K562 (cell line): ENCODE results near the gene IBA57.

Experiments used
- CTCF ChIP-seq, 3 experiments: IDR thresholded peaks in 2 of 3; conservative IDR thresholded peaks in 1 of 3; 2 replicates each; pipeline ENCODE4 v1.5.1; 2011 to 2012; ENCODE audit warnings: low read length in 3 of 3, mild to moderate bottlenecking in 3 of 3, control low read depth in 2 of 3, improper control_type of control experiment in 1 of 3, inconsistent platforms in 1 of 3, low read depth in 1 of 3, mixed read lengths in 1 of 3, moderate library complexity in 1 of 3; ENCODE audit not compliant: insufficient read depth in 2 of 3
- HDAC2 ChIP-seq: fragments of 450-650 bp; IDR thresholded peaks from 2 replicates; pipeline ENCODE4 v1.6.1; 2016; ENCODE audit warnings: mild to moderate bottlenecking
- HDAC3 ChIP-seq: fragments of 450-650 bp; IDR thresholded peaks from 2 replicates; pipeline ENCODE4 v1.6.1; 2018; ENCODE audit warnings: borderline replicate concordance, mild to moderate bottlenecking, moderate library complexity; ENCODE audit not compliant: partially characterized antibody
- KHSRP ChIP-seq: fragments of 450-650 bp; IDR thresholded peaks from 2 replicates; pipeline ENCODE4 v1.6.1; 2017
- NFE2L1 ChIP-seq: fragments of 450-650 bp; IDR thresholded peaks from 2 replicates; pipeline ENCODE4 v1.6.1; 2016; ENCODE audit warnings: missing genetic modification characterization, low read depth, mild to moderate bottlenecking, missing compliant biosample characterization, moderate library complexity, borderline replicate concordance
- POLR2AphosphoS5 ChIP-seq: IDR thresholded peaks from 2 replicates; pipeline ENCODE4 v1.6.1; 2011; ENCODE audit warnings: mild to moderate bottlenecking, low read depth, low read length, moderate library complexity; ENCODE audit not compliant: control insufficient read depth, insufficient read depth
- RAD21 ChIP-seq, 2 experiments: fragments of 250-450 bp in 1 of 2; fragments of 450-650 bp in 1 of 2; sonication (Bioruptor Pico) in 1 of 2; formaldehyde crosslinking in 1 of 2; IDR thresholded peaks in 1 of 2; conservative IDR thresholded peaks in 1 of 2; 2 replicates each; pipeline versions ENCODE4 v1.4.0 to v1.8.0; 2020 to 2022; ENCODE audit warnings: mild to moderate bottlenecking in 2 of 2, moderate library complexity in 1 of 2
- RFX5 ChIP-seq: IDR thresholded peaks from 2 replicates; pipeline ENCODE4 v1.6.1; 2011; ENCODE audit warnings: low read depth, mild to moderate bottlenecking, improper control_type of control experiment, low read length
- SIN3A ChIP-seq, 2 experiments: fragments of 150-350 bp in 1 of 2; IDR thresholded peaks; 2 replicates each; pipeline ENCODE4 v1.6.1; 2011 to 2016; ENCODE audit warnings: borderline replicate concordance in 2 of 2, low read depth in 2 of 2, low read length in 2 of 2, mild to moderate bottlenecking in 2 of 2, moderate library complexity in 2 of 2; ENCODE audit not compliant: control insufficient read depth in 1 of 2
- SNRNP70 ChIP-seq: fragments of 200-400 bp; formaldehyde crosslinking; optimal IDR thresholded peaks from 2 replicates; pipeline ENCODE3; 2017; ENCODE audit warnings: low read depth, low read length
- STAT6 ChIP-seq: sonication (generic); formaldehyde crosslinking; IDR thresholded peaks from 2 replicates; pipeline ENCODE4 v1.8.1; 2023; ENCODE audit warnings: mild to moderate bottlenecking, missing genetic modification reagents
- UBTF ChIP-seq, 2 experiments: IDR thresholded peaks; 2 replicates each; pipeline ENCODE4 v1.6.1; 2012; ENCODE audit warnings: improper control_type of control experiment in 2 of 2, low read depth in 2 of 2, low read length in 2 of 2, borderline replicate concordance in 1 of 2
- USF1 ChIP-seq: sonication (generic); formaldehyde crosslinking; IDR thresholded peaks from 2 replicates; pipeline ENCODE4 v1.9.0; 2022; ENCODE audit warnings: mild to moderate bottlenecking, missing genetic modification reagents
- ZNF384 ChIP-seq: IDR thresholded peaks from 2 replicates; pipeline ENCODE4 v1.6.1; 2012; ENCODE audit warnings: low read depth, low read length, improper control_type of control experiment

GRCh38 chr1:228190182-228190581 lies 24.6 kb downstream of the IBA57 start:
- TF ChIP-seq NFE2L1 (tag) (no peak), SIN3A (IDR thresholded peaks at IDR 0.05; ENCODE audit: borderline replicate concordance in 2 of 2, control insufficient read depth in 1 of 2, low read depth in 2 of 2, low read length in 2 of 2) (no peak), CTCF (IDR thresholded peaks at IDR 0.05 in 2 of 3, conservative IDR thresholded peaks at IDR 0.05 in 1 of 3; ENCODE audit: insufficient read depth in 2 of 3, low read depth in 1 of 3, low read length in 3 of 3) (no peak), SNRNP70 (no peak), STAT6 (no peak), POLR2AphosphoS5 (no peak), ZNF384 (no peak), RAD21 (CRISPR knock-in tag; conservative IDR thresholded peaks at IDR 0.05 in 1 of 2, IDR thresholded peaks at IDR 0.05 in 1 of 2) (no peak), KHSRP (no peak), HDAC3 (no peak), UBTF (IDR thresholded peaks at IDR 0.05; ENCODE audit: borderline replicate concordance in 1 of 2, low read depth in 2 of 2, low read length in 2 of 2) (no peak), RFX5 (no peak), USF1 (CRISPR knock-in tag) (0 out of 2 replicates have a peak, but pooled peaks have one; percentile 3), HDAC2 (no peak)
